Endodermal cell (in vitro differentiated cells): ENCODE results near the gene ZNF391. TPM values are rescaled to one million over a fixed set of nuclear protein-coding genes. Genes with fewer than 3 reads are reported as not detected.
A peak's percentile ranks its signal among the peaks of the same experiment; 100 is the strongest.
"Not testable (repeated sequence)": the region's sequence is repeated elsewhere in the genome, so short reads cannot be mapped to it uniquely, and the experiment has no call there.

Experiments
- DNase-seq: peaks from one replicate; pipeline ENCODE4 v3.0.0-alpha.2; 2017
- H3K27ac ChIP-seq: 2 replicates; pipeline ENCODE4 v1.5.1; 2013; ENCODE audit warnings: mild to moderate bottlenecking, low read depth, low read length, moderate library complexity
- H3K27me3 ChIP-seq: 2 replicates; pipeline ENCODE4 v1.6.1; 2013; ENCODE audit warnings: mild to moderate bottlenecking, low read length, moderate library complexity; ENCODE audit not compliant: insufficient read depth, control insufficient read depth, poor library complexity, severe bottlenecking
- H3K36me3 ChIP-seq: 2 replicates; pipeline ENCODE4 v1.7.0; 2013; ENCODE audit warnings: mild to moderate bottlenecking, low read length, moderate library complexity; ENCODE audit not compliant: control insufficient read depth, insufficient read depth
- H3K4me1 ChIP-seq: one replicate; pipeline ENCODE4 v1.7.0; 2013; ENCODE audit warnings: low read length; ENCODE audit not compliant: control insufficient read depth, insufficient read depth
- H3K4me3 ChIP-seq: 2 replicates; pipeline ENCODE4 v1.5.1; 2013; ENCODE audit warnings: mild to moderate bottlenecking, low read length, moderate library complexity
- H3K9ac ChIP-seq: 2 replicates; pipeline ENCODE4 v1.6.1; 2013; ENCODE audit warnings: mild to moderate bottlenecking, low read length, moderate library complexity; ENCODE audit not compliant: poor library complexity, severe bottlenecking; ENCODE audit errors: extremely low read depth
- H3K9me3 ChIP-seq: 2 replicates; pipeline ENCODE4 v1.6.1; 2013; ENCODE audit warnings: mild to moderate bottlenecking, low read length, moderate library complexity; ENCODE audit not compliant: control insufficient read depth
- H3K27ac Mint-ChIP-seq: 2 replicates; pipeline ENCODE4 v1.8.0; 2020; ENCODE audit warnings: mixed read lengths
- H3K27me3 Mint-ChIP-seq: 2 replicates; pipeline ENCODE4 v1.8.0; 2021; ENCODE audit warnings: mild to moderate bottlenecking, mixed read lengths; ENCODE audit not compliant: insufficient read depth
- H3K36me3 Mint-ChIP-seq: 2 replicates; pipeline ENCODE4 v1.8.0; 2020; ENCODE audit warnings: low read depth, mixed read lengths
- H3K4me1 Mint-ChIP-seq: 2 replicates; pipeline ENCODE4 v1.8.0; 2020; ENCODE audit warnings: mixed read lengths
- H3K4me3 Mint-ChIP-seq: 2 replicates; pipeline ENCODE4 v1.8.0; 2020; ENCODE audit warnings: mild to moderate bottlenecking, moderate library complexity, mixed read lengths
- H3K9me3 Mint-ChIP-seq: 2 replicates; pipeline ENCODE4 v1.8.0; 2020; ENCODE audit warnings: mild to moderate bottlenecking, mixed read lengths
- WGBS, 2 experiments: methylation state at CpG; one replicate each; pipeline versions ENCODE4 v1.1.5 to v1.1.7; 2013; ENCODE audit warnings: missing lambda C conversion rate in 2 of 2, mixed read lengths in 1 of 2; ENCODE audit not compliant: insufficient coverage in 1 of 2, insufficient read length in 1 of 2; 5-methylcytosine and 5-hydroxymethylcytosine counted together
- total RNA-seq, 2 donors: library from RNA; stranded (reverse); fragmentation: NEBNext Ultra II Directional in 1 of 2; extraction: Animal tissue kit (Norgen Biotek cat#: 25700) in 1 of 2; gene quantifications; 2 replicates in 1 of 2; 3 replicates in 1 of 2; pipeline ENCODE4 v1.2.1, GENCODE V29; 2021
- TF ChIP-seq, protein P1 (sequence below): fragments of 200-600 bp; sonication (generic); conservative IDR thresholded peaks from 2 replicates; pipeline ENCODE4 v1.5.0; 2021; ENCODE audit warnings: antibody characterized with exemption, mild to moderate bottlenecking

Gene ZNF391
- total RNA-seq, 2 donors from 2014 or later = 8.6 to 9.2 TPM

DNA sequence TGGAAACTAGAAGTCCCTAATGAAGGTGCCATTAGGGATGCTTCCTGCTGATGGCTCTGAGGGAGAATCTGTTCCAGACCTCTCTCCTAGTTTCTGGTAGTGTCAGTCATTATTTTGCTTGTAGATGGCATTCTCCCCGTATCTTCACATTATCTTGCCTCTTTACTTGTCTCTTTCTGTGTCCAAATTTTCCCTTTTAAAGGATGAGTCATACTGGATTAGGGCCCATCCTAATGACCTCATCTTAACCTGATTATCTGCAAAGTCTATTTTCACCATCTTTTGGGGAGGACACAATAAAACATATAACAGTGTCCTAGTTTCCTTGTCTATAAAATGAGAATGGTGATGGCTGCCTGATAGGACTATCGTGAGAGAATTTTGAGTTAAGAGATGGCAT lies 27.3 kb downstream of the ZNF391 start:
- Histone ChIP-seq H3K36me3 (no peaks in the 10 kb centered on the region), H3K9ac (no peak overlapping the region), H3K27me3 (no peaks in the 10 kb centered on the region), H3K4me3 (no peak overlapping the region), H3K9me3 (peaks cover 21% of the 10 kb centered on the region), H3K4me1 (no peaks in the 10 kb centered on the region), H3K27ac (no peak overlapping the region)
- no peak overlapping the region for H3K27ac Mint-ChIP-seq
- 73 to 91% methylated on average over 1 to 2 of the region's 2 CpGs for WGBS, 2 experiments
- DNase-seq = no peak
- H3K4me1 Mint-ChIP-seq = peaks cover 7% of the 10 kb centered on the region
- no peaks in the 10 kb centered on the region for H3K9me3 Mint-ChIP-seq
- TF ChIP-seq, protein P1, sequence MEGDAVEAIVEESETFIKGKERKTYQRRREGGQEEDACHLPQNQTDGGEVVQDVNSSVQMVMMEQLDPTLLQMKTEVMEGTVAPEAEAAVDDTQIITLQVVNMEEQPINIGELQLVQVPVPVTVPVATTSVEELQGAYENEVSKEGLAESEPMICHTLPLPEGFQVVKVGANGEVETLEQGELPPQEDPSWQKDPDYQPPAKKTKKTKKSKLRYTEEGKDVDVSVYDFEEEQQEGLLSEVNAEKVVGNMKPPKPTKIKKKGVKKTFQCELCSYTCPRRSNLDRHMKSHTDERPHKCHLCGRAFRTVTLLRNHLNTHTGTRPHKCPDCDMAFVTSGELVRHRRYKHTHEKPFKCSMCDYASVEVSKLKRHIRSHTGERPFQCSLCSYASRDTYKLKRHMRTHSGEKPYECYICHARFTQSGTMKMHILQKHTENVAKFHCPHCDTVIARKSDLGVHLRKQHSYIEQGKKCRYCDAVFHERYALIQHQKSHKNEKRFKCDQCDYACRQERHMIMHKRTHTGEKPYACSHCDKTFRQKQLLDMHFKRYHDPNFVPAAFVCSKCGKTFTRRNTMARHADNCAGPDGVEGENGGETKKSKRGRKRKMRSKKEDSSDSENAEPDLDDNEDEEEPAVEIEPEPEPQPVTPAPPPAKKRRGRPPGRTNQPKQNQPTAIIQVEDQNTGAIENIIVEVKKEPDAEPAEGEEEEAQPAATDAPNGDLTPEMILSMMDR = no peak
- peaks cover 2% of the 10 kb centered on the region for H3K27me3 Mint-ChIP-seq
- no peaks in the 10 kb centered on the region for H3K36me3 Mint-ChIP-seq
- H3K4me3 Mint-ChIP-seq = no peak overlapping the region

DNA sequence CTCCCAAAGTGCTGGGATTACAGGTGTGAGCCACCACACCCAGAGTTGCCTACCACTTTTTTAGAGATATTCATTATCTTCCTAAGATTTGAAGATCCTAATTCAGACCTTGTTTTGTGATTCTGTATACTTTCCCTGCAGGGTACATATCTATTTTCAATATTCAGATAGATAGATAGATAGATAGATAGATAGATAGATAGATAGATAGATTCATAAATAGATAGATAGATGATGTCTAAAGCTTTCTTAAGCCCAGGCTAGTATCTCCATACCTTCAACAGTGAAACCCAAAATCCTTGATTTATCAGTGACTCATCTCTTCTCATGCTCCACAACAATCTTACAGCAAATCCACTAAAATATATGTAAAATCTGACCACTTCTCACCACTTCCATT lies 30.8 kb downstream of the ZNF391 start:
- Mint-ChIP-seq H3K4me1 (peaks cover 3% of the 10 kb centered on the region), H3K27ac (no peak overlapping the region), H3K9me3 (peaks cover 3% of the 10 kb centered on the region), H3K4me3 (no peak overlapping the region), H3K27me3 (peaks cover 2% of the 10 kb centered on the region), H3K36me3 (no peaks in the 10 kb centered on the region)
- no peak overlapping the region for H3K9ac ChIP-seq
- TF ChIP-seq, protein P1 = no peak
- no peaks in the 10 kb centered on the region for H3K27me3 ChIP-seq
- no peak overlapping the region for H3K4me3 ChIP-seq
- no peak for DNase-seq
- no peaks in the 10 kb centered on the region for H3K4me1 ChIP-seq
- no peaks in the 10 kb centered on the region for H3K36me3 ChIP-seq
- H3K9me3 ChIP-seq = peaks cover 21% of the 10 kb centered on the region
- H3K27ac ChIP-seq = no peak overlapping the region

DNA sequence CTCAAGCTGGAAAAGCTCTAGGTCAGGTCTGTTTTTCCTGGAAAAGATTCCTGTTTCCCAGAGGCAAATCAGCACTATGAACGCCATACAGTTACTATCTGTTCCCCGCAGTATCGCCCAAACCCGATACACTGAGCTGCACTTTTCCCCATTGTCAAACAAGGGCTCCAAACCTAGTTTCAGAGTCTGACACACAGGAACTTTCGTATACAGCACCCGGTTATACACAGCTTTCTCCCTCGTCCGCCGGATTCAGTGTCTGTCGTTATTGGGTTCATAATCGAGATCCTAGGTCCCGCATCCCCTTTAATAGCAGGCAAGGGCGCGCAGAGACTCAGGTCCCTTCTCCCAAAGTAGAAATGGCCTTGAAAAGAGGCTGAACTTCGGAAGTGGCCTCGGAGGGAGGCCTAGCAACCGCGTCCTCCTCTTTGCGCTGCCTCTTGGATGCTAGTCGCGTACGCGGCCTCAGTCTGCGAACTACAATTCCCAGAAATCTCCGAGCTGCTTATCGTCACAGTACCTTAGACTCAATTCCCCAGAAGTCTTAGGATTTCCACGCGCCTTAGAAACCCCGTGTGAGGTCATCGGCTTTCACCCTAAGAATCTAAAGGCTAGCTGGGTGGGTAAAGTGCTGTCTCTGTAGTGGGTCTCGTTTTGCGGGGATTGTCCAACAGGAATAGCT lies 34.2 kb downstream of the ZNF391 start:
- Histone ChIP-seq H3K9me3 (peaks cover 11% of the 10 kb centered on the region), H3K9ac (no peak overlapping the region), H3K27me3 (no peaks in the 10 kb centered on the region), H3K4me3 (no peak overlapping the region), H3K4me1 (no peaks in the 10 kb centered on the region), H3K27ac (no peak overlapping the region), H3K36me3 (no peaks in the 10 kb centered on the region)
- Mint-ChIP-seq H3K36me3 (no peaks in the 10 kb centered on the region), H3K27me3 (no peaks in the 10 kb centered on the region), H3K4me1 (no peaks in the 10 kb centered on the region), H3K9me3 (peaks cover 4% of the 10 kb centered on the region), H3K4me3 (peak overlapping the region; percentile 22), H3K27ac (no peak overlapping the region)
- TF ChIP-seq, protein P1 = no peak
- DNase-seq = no peak
- 94 to 99% methylated on average over 28 to 32 of the region's 32 CpGs for WGBS, 2 experiments

DNA sequence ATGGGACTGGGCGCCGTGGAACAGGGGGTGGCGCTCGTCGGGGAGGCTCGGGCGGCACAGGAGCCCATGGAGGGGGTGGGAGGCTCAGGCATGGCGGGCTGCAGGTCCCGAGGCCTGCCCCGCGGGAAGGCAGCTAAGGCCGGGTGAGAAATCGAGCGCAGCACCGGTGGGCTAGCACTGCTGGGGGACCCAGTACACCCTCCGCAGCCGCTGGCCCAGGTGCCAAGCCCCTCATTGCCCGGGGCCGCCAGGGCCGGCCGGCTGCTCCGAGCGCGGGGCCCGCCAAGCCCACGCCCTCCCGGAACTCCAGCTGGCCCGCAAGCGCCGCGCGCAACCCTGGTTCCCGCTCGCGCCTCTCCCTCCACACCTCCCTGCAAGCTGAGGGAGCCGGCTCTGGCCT lies 36.3 kb downstream of the ZNF391 start:
- WGBS, 2 experiments = 91% methylated on average over 36 of the region's 36 CpGs; no CpG with 5 or more reads in 1 of the 2 experiments
- not testable (repeated sequence) for H3K4me3 Mint-ChIP-seq, H3K36me3 Mint-ChIP-seq, H3K27ac Mint-ChIP-seq, H3K27me3 ChIP-seq, H3K4me1 ChIP-seq, H3K9me3 ChIP-seq, H3K27ac ChIP-seq, H3K36me3 ChIP-seq, H3K4me1 Mint-ChIP-seq, H3K27me3 Mint-ChIP-seq, H3K4me3 ChIP-seq, DNase-seq, H3K9ac ChIP-seq, H3K9me3 Mint-ChIP-seq
